ENCODE data around the gene GET4. TPM values are rescaled to one million over a fixed set of nuclear protein-coding genes. Genes with fewer than 3 reads are reported as not detected.

Gene GET4
- total and polyA plus RNA-seq, 2 of the 13 experiments (the other 11 are each of a cell fraction or from before 2014, with no cell fraction given), result 28.2 to 35.2 TPM

DNA sequence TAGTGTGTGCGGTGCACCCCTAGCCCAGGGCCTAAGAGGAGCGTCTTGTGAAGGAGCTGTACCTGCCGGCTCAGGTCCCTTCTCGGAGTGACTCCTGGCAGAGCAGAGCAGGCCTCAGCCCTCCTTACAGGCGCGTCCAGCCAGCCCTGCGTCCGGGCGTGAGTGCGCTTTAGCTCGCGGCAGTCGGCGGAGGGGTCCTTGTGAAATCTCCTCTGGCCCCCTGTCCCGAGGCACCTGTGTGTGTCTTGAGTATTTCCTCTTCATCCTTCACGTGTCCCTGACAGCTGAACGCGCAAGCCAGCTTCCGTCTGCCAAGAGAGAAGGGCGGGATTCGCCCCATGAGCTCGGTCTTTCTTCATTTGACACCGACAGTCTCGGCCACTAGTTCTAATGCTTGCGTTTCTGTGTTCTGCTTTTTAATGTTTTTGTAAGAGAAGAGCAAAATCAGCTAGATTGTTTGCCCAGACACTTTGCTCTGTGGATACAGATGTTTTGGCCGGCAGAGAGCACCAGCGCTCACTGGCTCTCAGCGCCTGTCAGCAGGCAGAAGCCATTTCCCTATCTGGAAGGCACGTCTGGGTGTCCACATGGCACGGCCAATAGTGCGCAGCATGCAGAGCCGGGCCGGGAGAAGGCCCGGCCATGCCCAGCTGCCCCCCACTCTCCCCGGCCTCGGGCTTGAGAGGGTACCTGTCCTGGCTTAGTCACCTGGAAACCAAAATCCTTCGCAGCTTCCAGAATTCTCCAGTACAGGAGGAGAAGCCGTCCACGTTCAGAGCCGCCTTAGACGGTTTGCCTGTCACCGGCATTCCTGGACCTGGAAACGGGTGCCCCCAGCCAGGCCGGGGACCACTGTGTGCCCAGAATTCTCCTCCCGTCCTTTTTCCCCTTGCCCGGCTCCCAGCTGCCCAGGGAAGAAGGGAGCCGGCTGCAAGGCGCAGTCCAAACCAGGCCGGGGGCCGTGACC is 7.0 kb downstream of the GET4 start:
- POLR2A ChIA-PET, result no interaction called here
- CTCF ChIA-PET (ENCODE audit: low intra/inter-chr PET ratio, low total read pairs), result no interaction called here
- Histone ChIP-seq H4K20me1 (ENCODE audit: insufficient read depth, low read length) (peaks cover 42% of the 10 kb centered on the region; the same call in 1 of the 2 replicates), H3K27ac (ENCODE audit: extremely low read length, insufficient read depth, low read length) (no peak overlapping the region), H3K4me3 (replicated peaks in 1 of 3; ENCODE audit: insufficient read depth in 1 of 3, low read depth in 2 of 3, low read length in 3 of 3) (no peak overlapping the region), H3K27me3 (ENCODE audit: control insufficient read depth in 1 of 2, insufficient read depth in 2 of 2, low read length in 2 of 2) (no peaks in the 10 kb centered on the region), H3K9me3 (ENCODE audit: low read length) (no peaks in the 10 kb centered on the region), H3K36me3 (replicated peaks in 1 of 2; ENCODE audit: control insufficient read depth in 1 of 2, insufficient read depth in 2 of 2, low read length in 2 of 2) (peaks cover 23 to 37% of the 10 kb centered on the region in 2 experiments; a peak in 4 of 5 replicates), H3K9ac (ENCODE audit: insufficient read depth, low read depth, low read length) (no peak overlapping the region), H3K4me2 (ENCODE audit: low read depth, low read length) (no peak overlapping the region), H3K4me1 (ENCODE audit: insufficient read depth, low read length) (peaks cover 39% of the 10 kb centered on the region), H3K79me2 (ENCODE audit: insufficient read depth, low read length) (peaks cover 98% of the 10 kb centered on the region), H2AFZ (ENCODE audit: low read length) (no peak overlapping the region)
- TF ChIP-seq, protein P1, sequence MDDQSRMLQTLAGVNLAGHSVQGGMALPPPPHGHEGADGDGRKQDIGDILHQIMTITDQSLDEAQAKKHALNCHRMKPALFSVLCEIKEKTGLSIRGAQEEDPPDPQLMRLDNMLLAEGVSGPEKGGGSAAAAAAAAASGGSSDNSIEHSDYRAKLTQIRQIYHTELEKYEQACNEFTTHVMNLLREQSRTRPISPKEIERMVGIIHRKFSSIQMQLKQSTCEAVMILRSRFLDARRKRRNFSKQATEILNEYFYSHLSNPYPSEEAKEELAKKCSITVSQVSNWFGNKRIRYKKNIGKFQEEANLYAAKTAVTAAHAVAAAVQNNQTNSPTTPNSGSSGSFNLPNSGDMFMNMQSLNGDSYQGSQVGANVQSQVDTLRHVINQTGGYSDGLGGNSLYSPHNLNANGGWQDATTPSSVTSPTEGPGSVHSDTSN (CRISPR knock-in tag; IDR thresholded peaks at IDR 0.05; ENCODE audit: borderline replicate concordance), result no peak
- TF ChIP-seq NFATC3 (CRISPR knock-in tag; IDR thresholded peaks at IDR 0.05), result no peak
- 95% methylated on average over 35 of the region's 50 CpGs for WGBS (ENCODE audit: low lambda C conversion rate)
- in situ Hi-C loops (cut with HindIII; ENCODE audit: extremely low pct_ligation_motif_present, low pct_unique_long_range_greater_than_20kb) (no loop called here), intact Hi-C loops (cut with micrococcal nuclease; ENCODE audit: unreplicated experiment) (no loop called here)
- FAIRE-seq (no peak), ATAC-seq (no peak), DNase-seq (ENCODE audit: low spot score) (no peak)
- BruUV-seq (replicated peaks), result no TSS peak

DNA sequence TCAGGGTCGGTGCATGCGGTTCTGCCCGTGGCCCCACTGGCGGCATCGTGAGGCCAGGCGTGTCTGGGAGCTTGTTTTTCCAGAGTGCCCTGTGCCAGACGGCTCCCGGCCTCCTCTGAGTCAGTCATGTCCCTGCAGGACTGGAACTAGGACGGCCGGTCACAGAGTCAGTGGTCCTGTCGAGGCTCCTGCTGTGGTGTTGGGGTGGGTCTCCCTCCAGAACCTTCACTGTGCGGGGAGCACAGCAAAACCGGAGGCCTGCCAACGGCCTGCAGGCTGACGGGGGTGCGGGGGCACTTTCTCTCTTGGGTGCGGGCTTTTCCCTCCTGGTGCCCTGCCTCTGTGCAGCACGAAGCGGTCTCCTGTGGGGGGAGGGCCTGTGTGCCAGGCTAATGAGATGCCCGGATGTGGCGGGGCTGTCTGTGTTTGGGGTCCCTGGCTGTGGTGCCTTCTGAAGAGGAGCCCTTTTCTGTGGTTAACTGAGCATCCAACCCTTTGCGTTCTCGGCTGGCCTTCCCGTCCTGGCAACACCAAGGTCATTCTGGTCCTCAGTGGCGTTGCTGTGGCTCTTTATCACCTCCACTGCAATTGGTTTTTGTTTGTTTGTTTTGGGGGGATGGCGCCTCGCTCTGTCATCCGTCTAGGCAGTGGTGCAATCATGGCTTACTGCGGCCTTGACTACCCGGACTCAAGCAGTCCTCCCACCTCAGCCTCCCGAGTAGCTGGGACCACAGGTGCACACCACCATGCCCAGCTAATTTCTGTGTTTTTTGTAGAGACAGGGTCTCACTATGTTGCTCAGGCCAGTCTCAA is 8.0 kb downstream of the GET4 start:
- no TSS peak for BruUV-seq (replicated peaks)
- ChIA-PET POLR2A (no interaction called here), CTCF (ENCODE audit: low intra/inter-chr PET ratio, low total read pairs) (no interaction called here)
- FAIRE-seq (no peak), DNase-seq (ENCODE audit: low spot score) (no peak), ATAC-seq (no peak; the same call in 2 of the 3 replicates)
- Histone ChIP-seq H3K4me3 (replicated peaks in 1 of 3; ENCODE audit: insufficient read depth in 1 of 3, low read depth in 2 of 3, low read length in 3 of 3) (no peak overlapping the region), H3K79me2 (ENCODE audit: insufficient read depth, low read length) (peaks cover 91% of the 10 kb centered on the region), H3K27me3 (ENCODE audit: control insufficient read depth in 1 of 2, insufficient read depth in 2 of 2, low read length in 2 of 2) (no peaks in the 10 kb centered on the region), H3K9ac (ENCODE audit: insufficient read depth, low read depth, low read length) (no peak overlapping the region), H3K36me3 (replicated peaks in 1 of 2; ENCODE audit: control insufficient read depth in 1 of 2, insufficient read depth in 2 of 2, low read length in 2 of 2) (peaks cover 30 to 42% of the 10 kb centered on the region in 2 experiments; a peak in 4 of 5 replicates), H4K20me1 (ENCODE audit: insufficient read depth, low read length) (peaks cover 35% of the 10 kb centered on the region; the same call in 1 of the 2 replicates), H3K9me3 (ENCODE audit: low read length) (no peaks in the 10 kb centered on the region), H3K4me1 (ENCODE audit: insufficient read depth, low read length) (peaks cover 28% of the 10 kb centered on the region), H3K4me2 (ENCODE audit: low read depth, low read length) (no peak overlapping the region), H2AFZ (ENCODE audit: low read length) (no peak overlapping the region), H3K27ac (ENCODE audit: extremely low read length, insufficient read depth, low read length) (no peak overlapping the region)
- in situ Hi-C loops (cut with HindIII; ENCODE audit: extremely low pct_ligation_motif_present, low pct_unique_long_range_greater_than_20kb), result no loop called here
- intact Hi-C loops (cut with micrococcal nuclease; ENCODE audit: unreplicated experiment), result no loop called here
- WGBS (ENCODE audit: low lambda C conversion rate), result 86% methylated on average over 16 of the region's 31 CpGs
- TF ChIP-seq RBM22 (optimal IDR thresholded peaks at IDR 0.05; ENCODE audit: low read length), result peak; percentile 39
- peak; percentile 37; the same call in 1 of the 2 replicates for TF ChIP-seq ZBTB10 (CRISPR knock-in tag; IDR thresholded peaks at IDR 0.05; ENCODE audit: borderline replicate concordance)
- TF ChIP-seq, protein P2, sequence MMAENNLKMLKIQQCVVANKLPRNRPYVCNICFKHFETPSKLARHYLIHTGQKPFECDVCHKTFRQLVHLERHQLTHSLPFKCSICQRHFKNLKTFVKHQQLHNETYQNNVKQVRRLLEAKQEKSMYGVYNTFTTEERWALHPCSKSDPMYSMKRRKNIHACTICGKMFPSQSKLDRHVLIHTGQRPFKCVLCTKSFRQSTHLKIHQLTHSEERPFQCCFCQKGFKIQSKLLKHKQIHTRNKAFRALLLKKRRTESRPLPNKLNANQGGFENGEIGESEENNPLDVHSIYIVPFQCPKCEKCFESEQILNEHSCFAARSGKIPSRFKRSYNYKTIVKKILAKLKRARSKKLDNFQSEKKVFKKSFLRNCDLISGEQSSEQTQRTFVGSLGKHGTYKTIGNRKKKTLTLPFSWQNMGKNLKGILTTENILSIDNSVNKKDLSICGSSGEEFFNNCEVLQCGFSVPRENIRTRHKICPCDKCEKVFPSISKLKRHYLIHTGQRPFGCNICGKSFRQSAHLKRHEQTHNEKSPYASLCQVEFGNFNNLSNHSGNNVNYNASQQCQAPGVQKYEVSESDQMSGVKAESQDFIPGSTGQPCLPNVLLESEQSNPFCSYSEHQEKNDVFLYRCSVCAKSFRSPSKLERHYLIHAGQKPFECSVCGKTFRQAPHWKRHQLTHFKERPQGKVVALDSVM (CRISPR knock-in tag; IDR thresholded peaks at IDR 0.05), result peak; percentile 88
- peak; percentile 65 for TF ChIP-seq AGO2 (optimal IDR thresholded peaks at IDR 0.05; ENCODE audit: low read depth, low read length)

Measured in HepG2 (cell line).